ENCODE results near the gene UBXN2A.
"Not testable (repeated sequence)": the region's sequence is repeated elsewhere in the genome, so short reads cannot be mapped to it uniquely, and the experiment has no call there.

The UBXN2A gene

DNA sequence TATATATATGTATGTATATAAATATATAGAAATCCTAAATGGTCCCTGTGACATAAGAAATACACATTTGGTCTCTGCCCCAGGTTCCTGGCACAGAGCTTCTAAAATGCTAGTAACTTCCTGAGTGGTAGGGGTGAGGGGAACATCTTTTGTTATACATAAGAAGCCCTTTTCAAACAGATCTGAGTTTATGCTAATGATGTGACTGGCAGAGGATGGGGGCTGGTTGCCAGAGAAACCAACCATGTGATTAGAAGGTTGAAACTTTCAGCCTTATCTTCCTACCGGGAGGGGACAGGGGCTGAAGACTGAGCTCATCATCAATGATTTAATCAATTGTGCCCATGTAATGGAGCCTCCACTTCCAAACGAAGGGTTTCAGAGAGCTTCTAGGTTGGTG, 86.0 kb downstream of the UBXN2A start:
- peak overlapping the region; percentile 48; the same call in 1 of the 2 replicates for H3K4me3 ChIP-seq (ENCODE audit: low read length)
- H3K27me3 ChIP-seq (ENCODE audit: insufficient read depth, low read length): no peaks in the 10 kb centered on the region
- H3K36me3 ChIP-seq (ENCODE audit: insufficient read depth, low read depth, low read length): peaks cover 50% of the 10 kb centered on the region
- H3K4me1 ChIP-seq (ENCODE audit: insufficient read depth, low read length): peaks cover 18% of the 10 kb centered on the region; the same call in 1 of the 2 replicates
- peak overlapping the region; percentile 66; the same call in 1 of the 2 replicates for H3K9ac ChIP-seq (ENCODE audit: low read depth, low read length)
- H3K9me3 ChIP-seq (ENCODE audit: insufficient read depth, low read depth, low read length): no peaks in the 10 kb centered on the region
- peak overlapping the region; percentile 20 for H3K27ac ChIP-seq (ENCODE audit: low read length)

DNA sequence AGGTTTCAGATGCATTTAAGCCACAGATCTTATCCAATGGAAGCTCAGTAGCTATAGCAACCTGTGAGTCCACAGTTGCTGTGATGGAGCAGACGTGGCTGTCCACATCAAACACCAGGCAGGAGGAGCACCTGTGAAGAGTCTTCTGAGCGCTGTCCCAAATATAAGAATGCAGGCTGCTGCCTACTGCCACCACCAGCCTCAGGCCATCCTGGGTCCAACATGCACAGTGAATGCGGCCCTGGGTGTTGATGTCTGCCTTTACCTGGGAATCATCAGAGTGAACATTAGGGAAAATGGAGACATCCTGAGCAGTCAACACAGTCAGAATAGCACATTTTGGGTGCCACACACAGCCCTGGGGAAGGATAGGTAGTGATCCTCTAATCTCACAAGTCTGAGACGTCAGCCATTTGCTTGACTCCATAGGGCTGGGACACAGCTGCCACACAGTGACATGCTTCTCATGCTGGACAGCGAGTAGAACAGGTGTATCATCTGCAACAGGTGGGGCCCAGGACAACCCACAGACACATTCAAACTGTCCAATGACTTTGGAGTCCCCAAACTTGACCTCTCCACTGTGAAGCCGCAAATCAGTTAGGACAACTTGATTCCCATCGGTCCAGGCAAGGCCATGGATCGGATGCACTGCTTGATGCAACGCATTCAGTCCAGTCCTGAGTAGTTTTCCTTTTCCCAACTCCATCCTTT, 98.7 kb downstream of the UBXN2A start:
- Histone ChIP-seq H3K36me3 (ENCODE audit: insufficient read depth, low read depth, low read length) (peaks cover 39% of the 10 kb centered on the region), H3K9ac (ENCODE audit: low read depth, low read length) (no peak overlapping the region), H3K27ac (ENCODE audit: low read length) (no peak overlapping the region), H3K27me3 (ENCODE audit: insufficient read depth, low read length) (no peaks in the 10 kb centered on the region), H3K4me1 (ENCODE audit: insufficient read depth, low read length) (no peaks in the 10 kb centered on the region), H3K9me3 (ENCODE audit: insufficient read depth, low read depth, low read length) (no peaks in the 10 kb centered on the region), H3K4me3 (ENCODE audit: low read length) (no peak overlapping the region)

DNA sequence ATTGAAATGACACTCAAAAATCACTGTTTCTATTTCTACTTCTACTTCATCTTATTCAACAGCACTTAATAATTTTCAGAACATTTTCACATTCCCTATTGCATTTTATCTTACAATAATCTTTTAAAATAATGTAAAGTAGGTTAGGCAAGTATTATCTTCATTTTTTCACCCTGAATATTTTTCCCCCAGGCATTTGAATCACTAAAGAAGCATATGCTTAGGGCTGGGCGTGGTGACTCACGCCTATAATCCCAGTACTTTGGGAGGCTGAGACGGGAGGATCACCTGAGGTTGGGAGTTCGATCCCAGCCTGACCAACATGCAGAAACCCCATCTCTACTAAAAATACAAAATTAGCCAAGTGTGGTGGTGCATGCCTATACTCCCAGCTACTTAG, 100.2 kb downstream of the UBXN2A start:
- H3K27ac ChIP-seq (ENCODE audit: low read length): no peak overlapping the region
- no peaks in the 10 kb centered on the region for H3K27me3 ChIP-seq (ENCODE audit: insufficient read depth, low read length)
- no peaks in the 10 kb centered on the region for H3K9me3 ChIP-seq (ENCODE audit: insufficient read depth, low read depth, low read length)
- no peak overlapping the region for H3K4me3 ChIP-seq (ENCODE audit: low read length)
- no peak overlapping the region for H3K9ac ChIP-seq (ENCODE audit: low read depth, low read length)
- peaks cover 35% of the 10 kb centered on the region for H3K36me3 ChIP-seq (ENCODE audit: insufficient read depth, low read depth, low read length)
- H3K4me1 ChIP-seq (ENCODE audit: insufficient read depth, low read length): no peaks in the 10 kb centered on the region

DNA sequence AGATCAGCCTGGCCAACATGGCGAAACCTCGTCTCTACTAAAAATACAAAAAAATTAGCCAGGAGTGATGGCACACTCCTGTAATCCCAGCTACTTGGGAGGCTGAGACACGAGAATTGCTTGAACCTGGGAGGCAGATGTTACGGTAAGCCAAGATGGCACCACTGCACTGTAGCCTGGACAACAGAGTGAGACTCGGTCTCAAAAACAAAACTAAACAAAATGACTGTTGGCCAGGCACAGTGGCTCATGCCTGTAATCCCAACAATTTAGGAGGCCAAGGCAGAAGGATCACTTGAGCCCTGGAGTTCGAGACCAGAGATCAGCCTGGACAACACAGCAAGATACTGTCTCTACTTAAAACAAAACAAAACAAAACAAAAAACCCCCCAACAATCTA, 102.9 kb downstream of the UBXN2A start:
- peaks cover 14% of the 10 kb centered on the region for H3K36me3 ChIP-seq (ENCODE audit: insufficient read depth, low read depth, low read length)

DNA sequence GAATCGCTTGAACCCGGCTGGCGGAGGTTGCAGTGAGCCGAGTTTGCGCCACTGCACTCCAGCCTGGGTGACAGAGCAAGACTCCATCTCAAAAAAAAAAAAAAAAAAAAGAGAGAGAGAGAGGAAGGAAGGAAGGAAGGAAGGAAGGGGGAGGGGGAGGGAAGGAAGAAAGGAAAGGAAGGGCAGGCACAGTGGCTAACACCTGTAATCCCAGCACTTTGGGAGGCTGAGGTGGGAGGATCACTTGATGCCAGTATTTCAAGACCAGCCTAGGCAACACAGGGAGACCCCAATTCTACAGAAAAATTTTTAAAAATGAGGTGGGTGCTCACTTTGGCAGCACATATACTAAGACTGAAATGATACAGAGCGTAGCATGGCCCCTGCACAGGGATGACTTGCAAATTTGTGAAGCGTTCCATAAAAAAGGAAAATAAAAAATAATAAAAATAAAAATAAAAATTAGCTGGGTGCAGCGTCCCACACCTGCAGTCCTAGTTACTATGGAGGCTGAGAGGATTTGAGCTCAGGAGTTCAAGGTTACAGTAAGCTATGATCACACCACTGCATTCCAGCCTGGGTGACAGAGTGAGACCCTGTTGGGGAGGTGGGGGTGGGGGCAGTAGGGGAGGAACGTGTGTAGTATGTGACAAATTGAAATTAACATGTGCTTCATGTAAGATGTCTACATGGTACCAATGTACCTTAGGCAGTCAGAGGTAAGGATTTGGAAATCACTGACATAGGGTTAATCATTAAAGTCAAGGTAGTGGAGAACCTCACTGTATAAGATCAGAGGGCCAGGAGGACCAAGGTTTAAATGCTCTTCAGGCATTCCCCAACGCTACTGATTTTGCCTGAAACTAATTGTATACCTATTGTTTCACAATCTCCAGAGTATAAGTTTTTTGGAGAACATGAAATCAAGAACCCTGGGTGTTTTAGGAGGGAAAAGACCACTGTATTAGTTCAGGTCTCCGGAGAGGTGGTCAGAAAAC, 105.5 kb downstream of the UBXN2A start:
- H3K27ac ChIP-seq (ENCODE audit: low read length): no peak overlapping the region
- peaks cover 5% of the 10 kb centered on the region; the same call in 1 of the 2 replicates for H3K27me3 ChIP-seq (ENCODE audit: insufficient read depth, low read length)
- H3K36me3 ChIP-seq (ENCODE audit: insufficient read depth, low read depth, low read length): no peaks in the 10 kb centered on the region
- H3K4me1 ChIP-seq (ENCODE audit: insufficient read depth, low read length): peaks cover 14% of the 10 kb centered on the region; the same call in 1 of the 2 replicates
- H3K9ac ChIP-seq (ENCODE audit: low read depth, low read length): peak overlapping the region; percentile 82; the same call in 1 of the 2 replicates
- peak overlapping the region; percentile 97 for H3K4me3 ChIP-seq (ENCODE audit: low read length)
- no peaks in the 10 kb centered on the region for H3K9me3 ChIP-seq (ENCODE audit: insufficient read depth, low read depth, low read length)

More for the DNA sequence above, 102.9 kb downstream of the UBXN2A start:
- H3K4me3 ChIP-seq (ENCODE audit: low read length); H3K27ac ChIP-seq (ENCODE audit: low read length); H3K9me3 ChIP-seq (ENCODE audit: insufficient read depth, low read depth, low read length); H3K27me3 ChIP-seq (ENCODE audit: insufficient read depth, low read length); H3K9ac ChIP-seq (ENCODE audit: low read depth, low read length): not testable (repeated sequence)
- peaks cover 10% of the 10 kb centered on the region; the same call in 1 of the 2 replicates for H3K4me1 ChIP-seq (ENCODE audit: insufficient read depth, low read length)

DNA sequence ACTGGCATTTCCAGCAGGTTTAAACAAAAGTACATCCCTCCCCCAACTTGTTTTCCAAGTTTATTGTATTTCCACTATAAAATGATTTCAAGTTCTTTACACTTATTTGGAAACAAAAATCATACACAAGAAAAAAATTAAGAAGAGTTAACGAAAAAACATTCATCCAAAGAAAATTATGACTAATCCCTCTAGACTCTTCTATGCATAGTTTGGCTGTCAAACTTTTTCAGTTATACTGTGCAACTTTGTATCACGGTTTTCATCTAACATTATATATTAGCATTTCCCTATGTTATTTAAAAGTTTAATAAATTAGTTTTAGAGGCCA, 106.3 kb downstream of the UBXN2A start:
- Histone ChIP-seq H3K27me3 (ENCODE audit: insufficient read depth, low read length) (peaks cover 5% of the 10 kb centered on the region; the same call in 1 of the 2 replicates), H3K36me3 (ENCODE audit: insufficient read depth, low read depth, low read length) (no peaks in the 10 kb centered on the region), H3K27ac (ENCODE audit: low read length) (no peak overlapping the region), H3K4me1 (ENCODE audit: insufficient read depth, low read length) (peaks cover 14% of the 10 kb centered on the region; the same call in 1 of the 2 replicates), H3K9ac (ENCODE audit: low read depth, low read length) (peak overlapping the region; percentile 82), H3K9me3 (ENCODE audit: insufficient read depth, low read depth, low read length) (no peaks in the 10 kb centered on the region), H3K4me3 (ENCODE audit: low read length) (peak overlapping the region; percentile 97)

DNA sequence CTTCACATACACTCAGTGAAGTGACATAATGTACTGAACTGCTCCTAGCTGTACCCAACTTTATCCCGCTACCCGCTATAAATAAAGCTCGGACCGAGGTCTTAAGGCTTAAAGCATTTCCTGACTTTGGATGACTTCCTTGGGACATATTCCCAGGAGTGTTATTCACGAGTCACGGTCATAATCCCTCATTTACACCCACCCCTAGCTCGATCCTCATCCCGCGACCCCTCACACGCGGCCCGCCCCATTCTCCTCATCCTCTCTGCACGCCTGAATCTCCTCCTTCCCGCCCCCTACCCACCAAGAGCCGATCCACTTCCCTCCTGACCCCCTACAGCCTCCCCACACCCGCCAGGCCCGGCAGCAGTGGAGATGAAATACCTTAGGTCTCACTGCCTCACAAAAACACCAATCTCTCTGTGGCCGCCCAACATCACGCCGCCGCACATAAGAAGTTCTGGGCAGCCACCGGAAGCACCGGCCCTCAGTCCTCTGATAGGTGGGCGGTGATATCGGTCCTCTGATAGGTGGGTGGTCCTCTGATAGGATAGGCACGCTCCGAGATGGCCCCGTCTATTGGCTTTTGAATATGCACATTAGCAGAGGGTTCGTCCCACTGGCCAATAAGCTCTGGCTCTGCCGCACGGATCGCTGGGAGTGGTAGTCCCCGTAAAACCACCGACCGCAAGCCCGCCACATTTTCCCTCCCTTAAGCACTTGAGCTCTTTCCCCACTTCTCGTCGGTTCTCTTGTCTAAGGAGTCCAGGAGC, 106.9 kb downstream of the UBXN2A start, which contains the start of gene WDCP:
Gene WDCP (minus strand): TSS at position 462 of the 773 bp plus-strand sequence. CDS start 7,897 bp downstream, outside the sequence.
- Histone ChIP-seq H3K4me1 (ENCODE audit: insufficient read depth, low read length) (peaks cover 14% of the 10 kb centered on the region; the same call in 1 of the 2 replicates), H3K27ac (ENCODE audit: low read length) (peak within 1 kb of the TSS; percentile 2), H3K4me3 (ENCODE audit: low read length) (peak within 1 kb of the TSS; percentile 97), H3K9me3 (ENCODE audit: insufficient read depth, low read depth, low read length) (no peaks in the 10 kb centered on the region), H3K9ac (ENCODE audit: low read depth, low read length) (peak within 1 kb of the TSS; percentile 82), H3K27me3 (ENCODE audit: insufficient read depth, low read length) (peaks cover 5% of the 10 kb centered on the region; the same call in 1 of the 2 replicates), H3K36me3 (ENCODE audit: insufficient read depth, low read depth, low read length) (no peaks in the 10 kb centered on the region)

DNA sequence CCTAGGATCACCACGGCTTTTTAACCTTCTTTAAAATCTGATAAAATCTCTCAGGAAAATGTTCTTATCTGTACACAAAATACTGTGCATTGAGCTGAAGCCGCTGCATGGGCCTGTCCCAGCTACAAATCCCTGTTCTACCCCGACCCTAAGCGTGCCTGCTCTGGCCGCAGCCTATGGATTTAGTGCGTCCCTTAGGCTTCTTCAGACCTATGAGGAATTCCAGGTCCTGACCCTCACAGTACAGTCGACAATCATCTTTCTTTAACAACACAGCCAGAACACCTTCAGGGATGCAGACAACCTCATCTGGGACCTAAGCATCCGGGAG, 107.4 kb downstream of the UBXN2A start:
- H3K4me1 ChIP-seq (ENCODE audit: insufficient read depth, low read length): peaks cover 14% of the 10 kb centered on the region; the same call in 1 of the 2 replicates
- no peak overlapping the region for H3K27ac ChIP-seq (ENCODE audit: low read length)
- H3K27me3 ChIP-seq (ENCODE audit: insufficient read depth, low read length): peaks cover 5% of the 10 kb centered on the region; the same call in 1 of the 2 replicates
- H3K4me3 ChIP-seq (ENCODE audit: low read length): peak overlapping the region; percentile 97
- H3K36me3 ChIP-seq (ENCODE audit: insufficient read depth, low read depth, low read length): no peaks in the 10 kb centered on the region
- H3K9me3 ChIP-seq (ENCODE audit: insufficient read depth, low read depth, low read length): no peaks in the 10 kb centered on the region
- peak overlapping the region; percentile 63; the same call in 1 of the 2 replicates for H3K9ac ChIP-seq (ENCODE audit: low read depth, low read length)

DNA sequence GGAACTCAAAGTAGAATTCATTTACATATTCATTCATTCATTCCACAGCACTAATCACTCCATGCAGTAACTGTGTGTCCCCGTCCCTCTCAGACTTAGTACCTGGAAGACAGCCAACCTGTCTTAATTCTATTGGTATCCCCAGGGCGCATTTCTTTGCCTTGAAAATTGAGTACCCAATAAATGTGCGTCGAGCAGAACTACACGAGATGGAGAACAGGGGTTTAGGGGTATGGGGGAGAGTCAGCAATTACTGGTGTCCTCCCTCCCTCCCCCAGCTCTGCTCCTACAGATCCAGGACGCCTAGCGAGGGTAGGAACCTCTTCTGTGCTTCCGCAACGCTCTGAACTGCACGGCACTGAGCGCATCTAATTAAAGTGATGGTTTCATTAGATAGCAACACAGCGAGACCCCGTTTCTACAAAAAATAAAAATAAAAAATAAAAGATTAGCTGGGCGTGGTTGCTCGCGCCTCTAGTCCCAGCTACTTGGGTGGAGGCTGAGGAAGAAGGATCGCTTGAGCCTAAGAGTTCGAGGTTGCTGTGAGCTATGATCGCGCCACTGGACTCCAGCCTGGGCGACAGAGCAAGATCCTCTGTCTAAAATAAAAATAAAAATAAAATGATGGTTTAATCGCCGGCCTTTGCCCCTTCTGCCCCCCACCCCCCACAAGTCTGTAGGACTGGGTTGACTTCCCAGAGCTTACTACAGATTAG, 108.7 kb downstream of the UBXN2A start:
- Histone ChIP-seq H3K27me3 (ENCODE audit: insufficient read depth, low read length) (peaks cover 5% of the 10 kb centered on the region; the same call in 1 of the 2 replicates), H3K36me3 (ENCODE audit: insufficient read depth, low read depth, low read length) (no peaks in the 10 kb centered on the region), H3K4me3 (ENCODE audit: low read length) (peak overlapping the region; percentile 70), H3K9ac (ENCODE audit: low read depth, low read length) (peak overlapping the region; percentile 56; the same call in 1 of the 2 replicates), H3K4me1 (ENCODE audit: insufficient read depth, low read length) (peaks cover 14% of the 10 kb centered on the region; the same call in 1 of the 2 replicates), H3K9me3 (ENCODE audit: insufficient read depth, low read depth, low read length) (no peaks in the 10 kb centered on the region), H3K27ac (ENCODE audit: low read length) (no peak overlapping the region)

DNA sequence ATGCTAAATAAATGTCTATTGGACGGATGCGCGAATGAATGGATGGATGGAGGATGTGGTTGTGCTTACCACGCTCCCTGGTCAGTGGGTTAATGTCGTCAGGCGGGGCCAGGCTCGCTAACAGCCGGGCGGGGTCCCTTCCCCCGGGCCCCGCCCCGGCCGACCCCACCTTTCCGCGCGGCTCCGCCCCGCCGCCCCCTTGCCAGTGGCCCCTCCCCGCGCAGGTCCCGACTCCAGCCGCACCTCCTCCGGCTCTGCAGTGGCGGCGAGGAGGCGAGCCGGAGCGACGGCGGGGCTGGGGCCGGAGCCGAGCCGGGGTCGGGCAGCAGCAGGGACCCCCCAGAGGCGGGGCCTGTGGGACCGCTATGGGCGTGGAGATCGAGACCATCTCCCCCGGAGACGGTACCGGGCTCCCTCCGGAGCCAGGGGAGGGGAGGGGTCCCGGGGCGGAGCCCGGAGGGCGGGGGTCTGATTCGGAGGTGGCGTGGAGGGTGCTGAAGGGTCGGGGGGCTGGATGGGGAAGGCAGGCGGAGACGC, 109.3 kb downstream of the UBXN2A start, which contains the start of gene FKBP1B:
Gene FKBP1B (plus strand): TSS at position 257 of the 537 bp plus-strand sequence. CDS start 109 bp downstream, at position 366.
- Histone ChIP-seq H3K36me3 (ENCODE audit: insufficient read depth, low read depth, low read length) (peaks cover 5% of the 10 kb centered on the region; the same call in 1 of the 2 replicates), H3K9ac (ENCODE audit: low read depth, low read length) (peak within 1 kb of the TSS; percentile 56; the same call in 1 of the 2 replicates), H3K4me1 (ENCODE audit: insufficient read depth, low read length) (peaks cover 14% of the 10 kb centered on the region; the same call in 1 of the 2 replicates), H3K27ac (ENCODE audit: low read length) (no peak within 1 kb of the TSS), H3K27me3 (ENCODE audit: insufficient read depth, low read length) (peaks cover 5% of the 10 kb centered on the region; the same call in 1 of the 2 replicates), H3K4me3 (ENCODE audit: low read length) (peak within 1 kb of the TSS; percentile 70), H3K9me3 (ENCODE audit: insufficient read depth, low read depth, low read length) (no peaks in the 10 kb centered on the region)
